GM18858 (cell line): ENCODE data around the gene GOSR1.
"Not testable (repeated sequence)": the region's sequence is repeated elsewhere in the genome, so short reads cannot be mapped to it uniquely, and the experiment has no call there.

ENCODE experiments used
- ATAC-seq: cut with Tn5 transposase; IDR thresholded peaks from one replicate; pipeline ENCODE4 v1.9.1; 2021; ENCODE audit not compliant: unreplicated experiment

The GOSR1 gene

GRCh38 chr17:30505868-30506417 lies 28.7 kb downstream of the GOSR1 start:
- no peak for ATAC-seq

GRCh38 chr17:30506481-30506880 lies 29.3 kb downstream of the GOSR1 start:
- ATAC-seq: no peak

GRCh38 chr17:30513346-30513745 lies 36.1 kb downstream of the GOSR1 start:
- no peak for ATAC-seq

GRCh38 chr17:30514895-30515596 lies 37.8 kb downstream of the GOSR1 start:
- no peak for ATAC-seq

- ATAC-seq: no peak
These were observed 40.6 kb downstream of the GOSR1 start for GRCh38 chr17:30517786-30518185.

GRCh38 chr17:30519166-30519565 lies 42.0 kb downstream of the GOSR1 start:
- no peak for ATAC-seq

- ATAC-seq: no peak
These were observed 42.5 kb downstream of the GOSR1 start for GRCh38 chr17:30519707-30520106.

GRCh38 chr17:30520436-30520835 lies 43.2 kb downstream of the GOSR1 start:
- ATAC-seq: no peak

GRCh38 chr17:30520882-30521281 lies 43.7 kb downstream of the GOSR1 start:
- no peak for ATAC-seq

- ATAC-seq: no peak
These were observed 44.6 kb downstream of the GOSR1 start for GRCh38 chr17:30521766-30522165.

- not testable (repeated sequence) for ATAC-seq
These were observed 46.0 kb downstream of the GOSR1 start for GRCh38 chr17:30523236-30523635.

- ATAC-seq: no peak
These were observed 47.6 kb downstream of the GOSR1 start for GRCh38 chr17:30524847-30525246.

- no peak for ATAC-seq
These were observed 49.2 kb downstream of the GOSR1 start for GRCh38 chr17:30526401-30526800.

- not testable (repeated sequence) for ATAC-seq
These were observed 51.5 kb downstream of the GOSR1 start for GRCh38 chr17:30528701-30529100.

- ATAC-seq: no peak
These were observed 53.3 kb downstream of the GOSR1 start for GRCh38 chr17:30530346-30531025.

- no peak for ATAC-seq
These were observed 55.7 kb downstream of the GOSR1 start for GRCh38 chr17:30532871-30533270.

- ATAC-seq: no peak
These were observed 57.1 kb downstream of the GOSR1 start for GRCh38 chr17:30534298-30534697.

GRCh38 chr17:30534938-30535921 lies 58.0 kb downstream of the GOSR1 start:
- no peak for ATAC-seq

- not testable (repeated sequence) for ATAC-seq
These were observed 59.6 kb downstream of the GOSR1 start for GRCh38 chr17:30536846-30537245.

- not testable (repeated sequence) for ATAC-seq
These were observed 60.5 kb downstream of the GOSR1 start for GRCh38 chr17:30537667-30538066.

- no peak for ATAC-seq
These were observed 64.6 kb downstream of the GOSR1 start for GRCh38 chr17:30541802-30542201.
